ENCODE data around the gene ANXA8L1. TPM values are rescaled to one million over a fixed set of nuclear protein-coding genes. Genes with fewer than 3 reads are reported as not detected.
"Not testable (repeated sequence)": the region's sequence is repeated elsewhere in the genome, so short reads cannot be mapped to it uniquely, and the experiment has no call there.

Gene ANXA8L1
- total RNA-seq: not detected
- long read RNA-seq: 0 reads

- intact Hi-C loops (cut with DNase I, micrococcal nuclease); DNase-seq; ATAC-seq: not testable (repeated sequence)
Observed at GRCh38 chr10:46375406-46375805, at the start of gene ANXA8L1. Gene ANXA8L1 (plus strand): TSS chr10:46375776. CDS start chr10:46375852, 76 bp downstream.

- ATAC-seq (no peak), DNase-seq (no peak)
- intact Hi-C loops (cut with DNase I, micrococcal nuclease): no loop called here
Observed at GRCh38 chr10:46326066-46326465, 49.5 kb upstream of the ANXA8L1 start.

- ATAC-seq (no peak), DNase-seq (no peak)
- intact Hi-C loops (cut with DNase I, micrococcal nuclease): no loop called here
Observed at GRCh38 chr10:46326971-46327370, 48.6 kb upstream of the ANXA8L1 start.

GRCh38 chr10:46327685-46328084 is 47.9 kb upstream of the ANXA8L1 start:
- intact Hi-C loops (cut with DNase I, micrococcal nuclease): no loop called here
- DNase-seq (no peak), ATAC-seq (no peak)

- intact Hi-C loops (cut with DNase I, micrococcal nuclease): no loop called here
- no peak for DNase-seq
- ATAC-seq: no peak
Observed at GRCh38 chr10:46328853-46329689, 46.5 kb upstream of the ANXA8L1 start.

GRCh38 chr10:46329690-46330016 is 45.9 kb upstream of the ANXA8L1 start:
- DNase-seq (no peak), ATAC-seq (peak; percentile 26)
- intact Hi-C loops (cut with DNase I, micrococcal nuclease): no loop called here

GRCh38 chr10:46330894-46331293 is 44.7 kb upstream of the ANXA8L1 start:
- DNase-seq (no peak), ATAC-seq (no peak)
- intact Hi-C loops (cut with DNase I, micrococcal nuclease): no loop called here

- intact Hi-C loops (cut with DNase I, micrococcal nuclease); ATAC-seq; DNase-seq: not testable (repeated sequence)
Observed at GRCh38 chr10:46365484-46365883, 10.1 kb upstream of the ANXA8L1 start.

- ATAC-seq; DNase-seq; intact Hi-C loops (cut with DNase I, micrococcal nuclease): not testable (repeated sequence)
Observed at GRCh38 chr10:46367209-46367608, 8.4 kb upstream of the ANXA8L1 start.

- DNase-seq: peak in 1 of 2 donors; percentile 10
- ATAC-seq; intact Hi-C loops (cut with DNase I, micrococcal nuclease): not testable (repeated sequence)
Observed at GRCh38 chr10:46367666-46368240, 7.8 kb upstream of the ANXA8L1 start.

- intact Hi-C loops (cut with DNase I, micrococcal nuclease); DNase-seq; ATAC-seq: not testable (repeated sequence)
Observed at GRCh38 chr10:46368956-46369355, 6.6 kb upstream of the ANXA8L1 start.

GRCh38 chr10:46374410-46374809 is 1.2 kb upstream of the ANXA8L1 start:
- DNase-seq; intact Hi-C loops (cut with DNase I, micrococcal nuclease); ATAC-seq: not testable (repeated sequence)

GRCh38 chr10:46377022-46377421 is 1.4 kb downstream of the ANXA8L1 start:
- intact Hi-C loops (cut with DNase I, micrococcal nuclease); DNase-seq; ATAC-seq: not testable (repeated sequence)

GRCh38 chr10:46377651-46378050 is 2.1 kb downstream of the ANXA8L1 start:
- ATAC-seq; intact Hi-C loops (cut with DNase I, micrococcal nuclease); DNase-seq: not testable (repeated sequence)

GRCh38 chr10:46378108-46378507 is 2.5 kb downstream of the ANXA8L1 start:
- peak; percentile 58 for ATAC-seq
- intact Hi-C loops (cut with DNase I, micrococcal nuclease); DNase-seq: not testable (repeated sequence)

GRCh38 chr10:46379233-46379848 is 3.8 kb downstream of the ANXA8L1 start:
- peak; percentile 47 for ATAC-seq
- intact Hi-C loops (cut with DNase I, micrococcal nuclease); DNase-seq: not testable (repeated sequence)

GRCh38 chr10:46385858-46386257 is 10.3 kb downstream of the ANXA8L1 start:
- ATAC-seq: peak; percentile 57
- DNase-seq; intact Hi-C loops (cut with DNase I, micrococcal nuclease): not testable (repeated sequence)

- ATAC-seq; DNase-seq; intact Hi-C loops (cut with DNase I, micrococcal nuclease): not testable (repeated sequence)
Observed at GRCh38 chr10:46386694-46387093, 11.1 kb downstream of the ANXA8L1 start.

GRCh38 chr10:46387309-46387902 is 11.8 kb downstream of the ANXA8L1 start:
- ATAC-seq: peak; percentile 54
- intact Hi-C loops (cut with DNase I, micrococcal nuclease); DNase-seq: not testable (repeated sequence)
